HepG2 (cell line): Measurements from ENCODE around the gene C1R.

Source experiments
- ATF7 ChIP-seq, 2 experiments: fragments of 450-650 bp in 1 of 2; sonication (generic) in 1 of 2; formaldehyde crosslinking in 1 of 2; IDR thresholded peaks; 2 replicates each; pipeline versions ENCODE4 v1.4.0 to v1.6.1; 2016 to 2020; ENCODE audit warnings: antibody characterized with exemption in 1 of 2, mild to moderate bottlenecking in 1 of 2, missing genetic modification reagents in 1 of 2
- MAFK ChIP-seq, 2 experiments: IDR thresholded peaks in 1 of 2; conservative IDR thresholded peaks in 1 of 2; 2 replicates each; pipeline ENCODE4 v1.6.1; 2011; ENCODE audit warnings: improper control_type of control experiment in 2 of 2, low read length in 2 of 2
- MXI1 ChIP-seq: IDR thresholded peaks from 3 replicates; pipeline ENCODE4 v1.6.1; 2012; ENCODE audit warnings: low read depth, low read length, inconsistent platforms, borderline replicate concordance
- RARA ChIP-seq: IDR thresholded peaks from 2 replicates; pipeline ENCODE4 v1.6.1; 2016; ENCODE audit warnings: missing genetic modification reagents, missing compliant biosample characterization
- RFX5 ChIP-seq: IDR thresholded peaks from 2 replicates; pipeline ENCODE4 v1.6.1; 2011; ENCODE audit warnings: low read depth, low read length, improper control_type of control experiment
- SALL2 ChIP-seq: sonication (generic); formaldehyde crosslinking; IDR thresholded peaks from 2 replicates; pipeline ENCODE4 v1.8.1; 2023; ENCODE audit warnings: mild to moderate bottlenecking, missing genetic modification reagents, inconsistent platforms

GRCh38 chr12:7129287-7129871 is 37.1 kb upstream of the C1R start:
- TF ChIP-seq SALL2 (CRISPR knock-in tag): no peak
- no peak for TF ChIP-seq RARA (CRISPR knock-in tag)
- TF ChIP-seq RFX5: no peak
- no peak for TF ChIP-seq ATF7 (IDR thresholded peaks at IDR 0.05)
- no peak for TF ChIP-seq ATF7 (CRISPR knock-in tag; IDR thresholded peaks at IDR 0.05)
- TF ChIP-seq MAFK (conservative IDR thresholded peaks at IDR 0.05 in 1 of 2, IDR thresholded peaks at IDR 0.05 in 1 of 2; ENCODE audit: low read length in 2 of 2): no peak
- TF ChIP-seq MXI1: no peak
